ENCODE measurements around the gene DDX60.

The DDX60 gene

DNA sequence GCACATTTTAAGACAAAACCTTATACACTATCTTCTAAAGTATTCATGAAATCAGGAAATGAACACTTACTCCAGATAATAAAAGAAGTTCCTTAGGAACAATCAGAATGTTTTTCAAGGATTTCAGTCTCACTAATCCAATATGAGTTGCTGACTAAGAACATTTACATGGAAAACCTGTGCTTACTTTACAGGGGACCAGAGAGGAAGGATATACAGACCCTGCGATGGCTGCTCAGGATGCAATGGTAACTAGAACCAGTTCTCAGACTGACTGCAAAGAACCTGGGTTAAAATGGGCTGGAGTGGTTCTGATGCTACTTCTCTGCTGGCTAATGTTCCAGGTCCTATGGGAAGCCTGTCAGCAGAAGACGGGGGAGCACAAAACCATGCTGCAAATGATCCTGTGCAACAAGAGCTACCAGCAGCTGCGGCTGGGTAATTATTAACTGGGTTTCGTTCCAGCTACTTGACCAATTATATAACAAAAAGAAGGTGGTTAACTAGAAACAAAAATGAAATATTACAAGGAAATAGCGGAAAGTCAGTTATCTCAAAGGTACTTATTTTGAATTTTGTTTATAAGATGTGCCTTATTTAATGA, 140.9 kb downstream of the DDX60 start:
- no peaks in the 10 kb centered on the region for H3K4me1 ChIP-seq (ENCODE audit: control insufficient read depth in 2 of 2, insufficient read depth in 1 of 2, low read depth in 1 of 2, low read length in 2 of 2)
- no CpG with 5 or more reads among the region's 5 CpGs for WGBS, 2 donors (ENCODE audit: extremely low coverage in 2 of 2, insufficient read length in 2 of 2, insufficient replicate concordance in 1 of 2)
- no peak for DNase-seq (ENCODE audit: low spot score)

DNA sequence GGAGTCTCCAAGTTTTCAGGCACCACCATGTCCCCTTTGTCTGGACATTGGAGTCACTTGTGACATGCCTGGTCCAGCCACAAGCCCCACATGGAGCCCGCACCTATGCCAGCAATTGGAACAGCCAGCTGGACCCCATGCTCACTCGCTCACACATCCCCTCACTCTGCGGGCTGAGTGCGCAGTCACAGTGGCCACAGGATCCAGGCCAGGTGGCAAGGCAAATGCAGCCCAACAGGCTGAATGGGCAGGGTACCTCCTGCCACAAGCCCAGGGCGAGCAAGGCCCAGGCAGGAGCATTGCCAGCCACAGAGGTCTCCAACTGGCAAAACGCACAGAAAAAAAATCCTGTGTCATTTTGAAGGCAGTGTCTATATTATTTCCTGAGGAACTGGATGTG, 144.2 kb downstream of the DDX60 start:
- Histone ChIP-seq H3K36me3 (replicated peaks in 1 of 2; ENCODE audit: control insufficient read depth in 2 of 2, insufficient read depth in 2 of 2, low read length in 2 of 2) (no peaks in the 10 kb centered on the region), H2BK12ac (ENCODE audit: low read length) (no peak overlapping the region), H2BK5ac (ENCODE audit: low read length) (no peak overlapping the region), H2BK120ac (ENCODE audit: low read depth, low read length) (no peak overlapping the region), H3K9me3 (replicated peaks in 1 of 2; ENCODE audit: control insufficient read depth in 2 of 2, insufficient read depth in 1 of 2, low read depth in 1 of 2, low read length in 2 of 2) (no peaks in the 10 kb centered on the region), H3K14ac (ENCODE audit: low read length) (peak overlapping the region; percentile 97), H3K23ac (ENCODE audit: low read depth, low read length, poor library complexity) (no peak overlapping the region), H3K27me3 (ENCODE audit: control insufficient read depth in 3 of 3, insufficient read depth in 3 of 3, low read depth in 1 of 3, low read length in 3 of 3) (peaks cover 0 to 3% (median 0%) of the 10 kb centered on the region in 3 experiments), H3K4me3 (ENCODE audit: low read length in 2 of 2) (no peak overlapping the region), H3K4me1 (ENCODE audit: control insufficient read depth in 2 of 2, insufficient read depth in 1 of 2, low read depth in 1 of 2, low read length in 2 of 2) (no peaks in the 10 kb centered on the region), H3K18ac (ENCODE audit: low read length) (no peak overlapping the region), H3K9ac (ENCODE audit: low read depth, low read length, poor library complexity) (no peak overlapping the region), H4K91ac (ENCODE audit: low read depth, low read length, poor library complexity) (no peak overlapping the region), H2AK5ac (ENCODE audit: low read depth, low read length) (peak overlapping the region; percentile 8), H3K79me1 (ENCODE audit: low read depth, low read length) (no peaks in the 10 kb centered on the region), H2BK15ac (ENCODE audit: low read length) (no peak overlapping the region), H4K8ac (ENCODE audit: low read depth, low read length) (no peak overlapping the region), H3K27ac (replicated peaks; ENCODE audit: low read length) (no peak overlapping the region), H2AFZ (ENCODE audit: low read length) (no peak overlapping the region), H3K4me2 (ENCODE audit: insufficient read depth, low read length, poor library complexity, severe bottlenecking) (no peak overlapping the region), H3K4ac (ENCODE audit: low read length) (no peak overlapping the region)
- WGBS, 2 donors (ENCODE audit: extremely low coverage in 2 of 2, insufficient read length in 2 of 2, insufficient replicate concordance in 1 of 2) = no CpG with 5 or more reads among the region's 6 CpGs
- DNase-seq (ENCODE audit: low spot score) = no peak

More for the DNA sequence above, 140.9 kb downstream of the DDX60 start:
- H4K91ac ChIP-seq (ENCODE audit: low read depth, low read length, poor library complexity) = no peak overlapping the region
- H3K4ac ChIP-seq (ENCODE audit: low read length) = no peak overlapping the region
- H2BK12ac ChIP-seq (ENCODE audit: low read length) = no peak overlapping the region
- H3K18ac ChIP-seq (ENCODE audit: low read length) = no peak overlapping the region
- no peak overlapping the region for H2AK5ac ChIP-seq (ENCODE audit: low read depth, low read length)
- H2BK5ac ChIP-seq (ENCODE audit: low read length) = no peak overlapping the region
- H4K8ac ChIP-seq (ENCODE audit: low read depth, low read length) = no peak overlapping the region
- H3K9ac ChIP-seq (ENCODE audit: low read depth, low read length, poor library complexity) = no peak overlapping the region
- H3K4me3 ChIP-seq (ENCODE audit: low read length in 2 of 2) = no peak overlapping the region
- H3K27ac ChIP-seq (replicated peaks; ENCODE audit: low read length) = no peak overlapping the region
- H2BK15ac ChIP-seq (ENCODE audit: low read length) = no peak overlapping the region
- no peak overlapping the region for H3K14ac ChIP-seq (ENCODE audit: low read length)
- H3K23ac ChIP-seq (ENCODE audit: low read depth, low read length, poor library complexity) = no peak overlapping the region
- H3K4me2 ChIP-seq (ENCODE audit: insufficient read depth, low read length, poor library complexity, severe bottlenecking) = no peak overlapping the region
- H2BK120ac ChIP-seq (ENCODE audit: low read depth, low read length) = no peak overlapping the region
- H2AFZ ChIP-seq (ENCODE audit: low read length) = no peak overlapping the region
- H3K36me3 ChIP-seq (replicated peaks in 1 of 2; ENCODE audit: control insufficient read depth in 2 of 2, insufficient read depth in 2 of 2, low read length in 2 of 2) = no peaks in the 10 kb centered on the region
- H3K27me3 ChIP-seq (ENCODE audit: control insufficient read depth in 3 of 3, insufficient read depth in 3 of 3, low read depth in 1 of 3, low read length in 3 of 3) = peaks cover 0 to 3% (median 0%) of the 10 kb centered on the region in 3 experiments
- H3K9me3 ChIP-seq (replicated peaks in 1 of 2; ENCODE audit: control insufficient read depth in 2 of 2, insufficient read depth in 1 of 2, low read depth in 1 of 2, low read length in 2 of 2) = no peaks in the 10 kb centered on the region
- H3K79me1 ChIP-seq (ENCODE audit: low read depth, low read length) = no peaks in the 10 kb centered on the region

DNA sequence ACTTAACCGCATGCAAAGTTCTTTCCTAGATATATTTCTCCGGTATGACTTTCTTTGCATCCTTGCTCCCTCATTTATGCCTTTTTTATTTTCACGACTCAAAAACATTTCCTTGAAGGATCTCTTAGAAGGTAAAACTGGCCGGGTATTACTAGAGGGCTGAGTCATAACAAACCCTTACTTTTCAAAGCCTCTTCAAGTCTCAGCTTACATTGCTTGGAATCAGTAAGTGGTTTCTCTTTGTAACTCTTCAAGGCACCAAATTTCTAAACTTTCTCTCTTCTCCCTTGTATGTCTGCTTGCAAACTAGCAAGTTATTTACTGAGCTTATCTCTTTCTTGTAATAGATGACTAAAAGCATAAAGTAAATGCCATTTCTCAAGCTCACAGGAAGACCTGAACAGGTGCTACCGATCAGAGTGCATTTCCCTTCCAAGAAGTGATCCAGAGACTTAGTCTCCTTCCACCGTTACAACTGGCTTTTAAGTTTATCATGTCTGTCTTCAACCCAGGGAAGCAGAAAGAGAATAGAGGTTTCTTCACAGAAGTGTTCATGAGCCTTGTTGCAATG, 150.8 kb downstream of the DDX60 start:
- H3K79me1 ChIP-seq (ENCODE audit: low read depth, low read length) = no peaks in the 10 kb centered on the region
- no peak overlapping the region for H3K4me2 ChIP-seq (ENCODE audit: insufficient read depth, low read length, poor library complexity, severe bottlenecking)
- H3K4me1 ChIP-seq (ENCODE audit: control insufficient read depth in 2 of 2, insufficient read depth in 1 of 2, low read depth in 1 of 2, low read length in 2 of 2) = peaks cover 0 to 3% of the 10 kb centered on the region in 2 donors
- no peak overlapping the region for H2BK15ac ChIP-seq (ENCODE audit: low read length)
- no peak overlapping the region for H3K23ac ChIP-seq (ENCODE audit: low read depth, low read length, poor library complexity)
- DNase-seq (ENCODE audit: low spot score) = no peak
- H3K18ac ChIP-seq (ENCODE audit: low read length) = no peak overlapping the region
- no peak overlapping the region for H2BK120ac ChIP-seq (ENCODE audit: low read depth, low read length)
- no peaks in the 10 kb centered on the region for H3K36me3 ChIP-seq (replicated peaks in 1 of 2; ENCODE audit: control insufficient read depth in 2 of 2, insufficient read depth in 2 of 2, low read length in 2 of 2)
- H2AFZ ChIP-seq (ENCODE audit: low read length) = no peak overlapping the region
- no peak overlapping the region for H3K4me3 ChIP-seq (ENCODE audit: low read length in 2 of 2)
- H3K27me3 ChIP-seq (ENCODE audit: control insufficient read depth in 3 of 3, insufficient read depth in 3 of 3, low read depth in 1 of 3, low read length in 3 of 3) = no peaks in the 10 kb centered on the region
- H2BK12ac ChIP-seq (ENCODE audit: low read length) = no peak overlapping the region
- H4K8ac ChIP-seq (ENCODE audit: low read depth, low read length) = no peak overlapping the region
- no peak overlapping the region for H2AK5ac ChIP-seq (ENCODE audit: low read depth, low read length)
- no peak overlapping the region for H3K4ac ChIP-seq (ENCODE audit: low read length)
- no peak overlapping the region for H3K27ac ChIP-seq (replicated peaks; ENCODE audit: low read length)
- no peak overlapping the region for H3K14ac ChIP-seq (ENCODE audit: low read length)
- no peak overlapping the region for H3K9ac ChIP-seq (ENCODE audit: low read depth, low read length, poor library complexity)
- no CpG with 5 or more reads among the region's 6 CpGs for WGBS, 2 donors (ENCODE audit: extremely low coverage in 2 of 2, insufficient read length in 2 of 2, insufficient replicate concordance in 1 of 2)
- H3K9me3 ChIP-seq (replicated peaks in 1 of 2; ENCODE audit: control insufficient read depth in 2 of 2, insufficient read depth in 1 of 2, low read depth in 1 of 2, low read length in 2 of 2) = no peaks in the 10 kb centered on the region
- no peak overlapping the region for H2BK5ac ChIP-seq (ENCODE audit: low read length)
- no peak overlapping the region for H4K91ac ChIP-seq (ENCODE audit: low read depth, low read length, poor library complexity)

Data from neuronal stem cell (in vitro differentiated cells).